A549 (cell line): ENCODE measurements around the gene UFSP1.

Experiments
- RFX5 ChIP-seq: fragments of 450-650 bp; IDR thresholded peaks from 2 replicates; pipeline ENCODE4 v1.7.1; 2014; ENCODE audit warnings: antibody characterized with exemption, mild to moderate bottlenecking, moderate library complexity
- TF ChIP-seq, protein P1 (sequence below): fragments of 450-650 bp; IDR thresholded peaks from 2 replicates; pipeline ENCODE4 v1.6.1; 2014; ENCODE audit warnings: antibody characterized with exemption

DNA sequence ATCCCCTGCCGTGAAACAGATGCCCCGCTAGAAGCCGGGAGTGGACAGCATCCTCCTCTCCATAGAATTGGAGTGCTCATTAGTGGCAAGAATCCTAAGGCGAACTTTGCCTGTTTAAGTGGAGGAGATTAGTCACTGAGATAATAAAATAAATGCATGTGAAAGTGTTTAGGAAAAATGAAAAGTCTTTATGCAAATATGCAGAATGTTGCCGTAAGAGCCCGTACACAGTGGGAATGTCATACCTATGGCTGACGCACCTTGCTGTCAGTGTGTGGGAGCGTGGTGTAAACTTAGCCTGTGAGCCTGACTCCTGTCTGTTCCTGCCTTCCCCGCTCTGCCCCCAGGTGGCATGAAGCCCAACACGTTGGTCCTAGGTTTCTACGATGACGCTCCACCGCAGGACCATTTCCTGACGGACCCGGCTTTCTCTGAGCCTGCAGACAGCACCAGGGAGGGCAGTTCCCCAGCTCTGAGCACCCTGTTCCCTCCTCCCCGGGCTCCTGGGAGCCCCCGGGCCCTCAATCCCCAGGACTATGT, 24.1 kb downstream of the UFSP1 start:
- TF ChIP-seq, protein P1, sequence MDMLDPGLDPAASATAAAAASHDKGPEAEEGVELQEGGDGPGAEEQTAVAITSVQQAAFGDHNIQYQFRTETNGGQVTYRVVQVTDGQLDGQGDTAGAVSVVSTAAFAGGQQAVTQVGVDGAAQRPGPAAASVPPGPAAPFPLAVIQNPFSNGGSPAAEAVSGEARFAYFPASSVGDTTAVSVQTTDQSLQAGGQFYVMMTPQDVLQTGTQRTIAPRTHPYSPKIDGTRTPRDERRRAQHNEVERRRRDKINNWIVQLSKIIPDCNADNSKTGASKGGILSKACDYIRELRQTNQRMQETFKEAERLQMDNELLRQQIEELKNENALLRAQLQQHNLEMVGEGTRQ, result no peak
- no peak for TF ChIP-seq RFX5
